HUES64 (cell line): ENCODE data around the gene CCDC12.
"Not testable (repeated sequence)": the region's sequence is repeated elsewhere in the genome, so short reads cannot be mapped to it uniquely, and the experiment has no call there.

Experiments
- H3K27ac ChIP-seq: 2 replicates; pipeline ENCODE4 v1.7.0; 2013; ENCODE audit warnings: low read depth, low read length, inconsistent platforms
- H3K27me3 ChIP-seq: 2 replicates; pipeline ENCODE4 v1.6.1; 2013; ENCODE audit warnings: mild to moderate bottlenecking, low read length; ENCODE audit not compliant: insufficient read depth
- H3K36me3 ChIP-seq: 2 replicates; pipeline ENCODE4 v1.6.1; 2013; ENCODE audit warnings: mild to moderate bottlenecking, low read length; ENCODE audit not compliant: insufficient read depth
- H3K4me1 ChIP-seq: 2 replicates; pipeline ENCODE4 v1.6.1; 2013; ENCODE audit warnings: mild to moderate bottlenecking, low read length, moderate library complexity; ENCODE audit not compliant: insufficient read depth
- H3K4me3 ChIP-seq: 2 replicates; pipeline ENCODE4 v1.5.1; 2013; ENCODE audit warnings: mild to moderate bottlenecking, low read length, moderate library complexity
- H3K9ac ChIP-seq: 2 replicates; pipeline ENCODE4 v1.6.1; 2013; ENCODE audit warnings: mild to moderate bottlenecking, low read depth, low read length
- H3K9me3 ChIP-seq: 2 replicates; pipeline ENCODE4 v1.6.1; 2013; ENCODE audit warnings: low read depth, low read length; ENCODE audit not compliant: insufficient read depth
- WGBS: fragments of 150-250, 120-280 bp; methylation state at CpG from one replicate; pipeline ENCODE4 v1.1.7; 2013; ENCODE audit warnings: missing lambda C conversion rate; 5-methylcytosine and 5-hydroxymethylcytosine counted together

Gene CCDC12

GRCh38 chr3:46971742-46972141, 4.8 kb downstream of the CCDC12 start:
- no peak overlapping the region for H3K27ac ChIP-seq
- H3K27me3 ChIP-seq = no peaks in the 10 kb centered on the region
- H3K36me3 ChIP-seq = peaks cover 9% of the 10 kb centered on the region
- H3K4me3 ChIP-seq = no peak overlapping the region
- H3K9ac ChIP-seq = no peak overlapping the region
- H3K4me1 ChIP-seq = no peaks in the 10 kb centered on the region
- 85% methylated on average over 1 of the region's 1 CpG for WGBS
- no peaks in the 10 kb centered on the region for H3K9me3 ChIP-seq

GRCh38 chr3:46971151-46971550, 5.4 kb downstream of the CCDC12 start:
- H3K27me3 ChIP-seq = no peaks in the 10 kb centered on the region
- 85% methylated on average over 6 of the region's 6 CpGs for WGBS
- no peak overlapping the region for H3K4me3 ChIP-seq
- H3K4me1 ChIP-seq = no peaks in the 10 kb centered on the region
- H3K36me3 ChIP-seq = peaks cover 9% of the 10 kb centered on the region
- H3K9me3 ChIP-seq = no peaks in the 10 kb centered on the region
- H3K9ac ChIP-seq = no peak overlapping the region
- H3K27ac ChIP-seq = no peak overlapping the region

- Histone ChIP-seq H3K9ac (no peak overlapping the region), H3K4me3 (no peak overlapping the region), H3K27ac (no peak overlapping the region), H3K36me3 (peaks cover 9% of the 10 kb centered on the region), H3K4me1 (no peaks in the 10 kb centered on the region), H3K27me3 (no peaks in the 10 kb centered on the region), H3K9me3 (no peaks in the 10 kb centered on the region)
- WGBS = 86% methylated on average over 3 of the region's 3 CpGs
Measured at GRCh38 chr3:46970391-46971091, 6.0 kb downstream of the CCDC12 start.

GRCh38 chr3:46968783-46969428, 7.6 kb downstream of the CCDC12 start:
- 81% methylated on average over 9 of the region's 9 CpGs for WGBS
- Histone ChIP-seq H3K4me1 (no peaks in the 10 kb centered on the region), H3K9ac (no peak overlapping the region), H3K27me3 (no peaks in the 10 kb centered on the region), H3K4me3 (no peak overlapping the region), H3K36me3 (peaks cover 1% of the 10 kb centered on the region), H3K27ac (no peak overlapping the region), H3K9me3 (no peaks in the 10 kb centered on the region)

- Histone ChIP-seq H3K27ac (no peak overlapping the region), H3K36me3 (peaks cover 6% of the 10 kb centered on the region), H3K9ac (no peak overlapping the region), H3K4me1 (no peaks in the 10 kb centered on the region), H3K4me3 (no peak overlapping the region), H3K9me3 (peaks cover 4% of the 10 kb centered on the region; the same call in 1 of the 2 replicates), H3K27me3 (no peaks in the 10 kb centered on the region)
- WGBS = 91% methylated on average over 5 of the region's 5 CpGs
Measured at GRCh38 chr3:46966811-46967210, 9.7 kb downstream of the CCDC12 start.

GRCh38 chr3:46965151-46965550, 11.4 kb downstream of the CCDC12 start:
- H3K36me3 ChIP-seq = peaks cover 6% of the 10 kb centered on the region; the same call in 1 of the 2 replicates
- H3K4me1 ChIP-seq = peaks cover 9% of the 10 kb centered on the region

GRCh38 chr3:46964038-46964590, 12.4 kb downstream of the CCDC12 start:
- 97% methylated on average over 36 of the region's 36 CpGs for WGBS
- H3K4me3 ChIP-seq, H3K27me3 ChIP-seq, H3K36me3 ChIP-seq, H3K9me3 ChIP-seq, H3K27ac ChIP-seq, H3K9ac ChIP-seq: not testable (repeated sequence)
- peaks cover 13% of the 10 kb centered on the region for H3K4me1 ChIP-seq

More at GRCh38 chr3:46965151-46965550, 11.4 kb downstream of the CCDC12 start:
- Histone ChIP-seq H3K9me3 (peaks cover 4% of the 10 kb centered on the region; the same call in 1 of the 2 replicates), H3K4me3 (no peak overlapping the region), H3K9ac (no peak overlapping the region), H3K27me3 (no peaks in the 10 kb centered on the region), H3K27ac (no peak overlapping the region)
- WGBS = 91% methylated on average over 6 of the region's 6 CpGs

- H3K4me3 ChIP-seq = no peak overlapping the region
- no peaks in the 10 kb centered on the region for H3K27me3 ChIP-seq
- 89% methylated on average over 1 of the region's 1 CpG for WGBS
- H3K4me1 ChIP-seq = peaks cover 13% of the 10 kb centered on the region
- peaks cover 6% of the 10 kb centered on the region; the same call in 1 of the 2 replicates for H3K36me3 ChIP-seq
- no peak overlapping the region for H3K9ac ChIP-seq
- peaks cover 4% of the 10 kb centered on the region; the same call in 1 of the 2 replicates for H3K9me3 ChIP-seq
- no peak overlapping the region for H3K27ac ChIP-seq
Measured at GRCh38 chr3:46962990-46963389, 13.6 kb downstream of the CCDC12 start.

GRCh38 chr3:46962427-46962826, 14.1 kb downstream of the CCDC12 start:
- Histone ChIP-seq H3K9me3 (peaks cover 4% of the 10 kb centered on the region; the same call in 1 of the 2 replicates), H3K27me3 (no peaks in the 10 kb centered on the region), H3K4me3 (no peak overlapping the region), H3K36me3 (peaks cover 6% of the 10 kb centered on the region; the same call in 1 of the 2 replicates), H3K27ac (no peak overlapping the region), H3K4me1 (peaks cover 13% of the 10 kb centered on the region), H3K9ac (no peak overlapping the region)
- 95% methylated on average over 1 of the region's 1 CpG for WGBS

GRCh38 chr3:46960835-46961234, 15.7 kb downstream of the CCDC12 start:
- no peaks in the 10 kb centered on the region for H3K27me3 ChIP-seq
- no peak overlapping the region for H3K4me3 ChIP-seq
- peaks cover 17% of the 10 kb centered on the region for H3K4me1 ChIP-seq
- peaks cover 4% of the 10 kb centered on the region; the same call in 1 of the 2 replicates for H3K9me3 ChIP-seq
- no peak overlapping the region for H3K9ac ChIP-seq
- WGBS = 100% methylated on average over 1 of the region's 1 CpG
- peaks cover 6% of the 10 kb centered on the region; the same call in 1 of the 2 replicates for H3K36me3 ChIP-seq
- no peak overlapping the region for H3K27ac ChIP-seq

- Histone ChIP-seq H3K9me3 (peaks cover 4% of the 10 kb centered on the region; the same call in 1 of the 2 replicates), H3K4me1 (peaks cover 20% of the 10 kb centered on the region), H3K36me3 (peaks cover 6% of the 10 kb centered on the region; the same call in 1 of the 2 replicates), H3K9ac (no peak overlapping the region), H3K4me3 (no peak overlapping the region), H3K27ac (no peak overlapping the region), H3K27me3 (no peaks in the 10 kb centered on the region)
- 82% methylated on average over 4 of the region's 4 CpGs for WGBS
Measured at GRCh38 chr3:46960081-46960701, 16.4 kb downstream of the CCDC12 start.
